Measurements from ENCODE around the gene CALCOCO1. TPM values are rescaled to one million over a fixed set of nuclear protein-coding genes. Genes with fewer than 3 reads are reported as not detected.
"Not testable (repeated sequence)": the region's sequence is repeated elsewhere in the genome, so short reads cannot be mapped to it uniquely, and the experiment has no call there.

Gene CALCOCO1
- polyA plus RNA-seq, 5 donors = 98.9 to 176 (median 141) TPM

- DNase-seq = no peak
These were observed 27.6 kb downstream of the CALCOCO1 start for GRCh38 chr12:53699678-53700025.

GRCh38 chr12:53698948-53699677, 28.1 kb downstream of the CALCOCO1 start:
- DNase-seq = no peak

GRCh38 chr12:53696655-53697331, 30.5 kb downstream of the CALCOCO1 start:
- DNase-seq = no peak

GRCh38 chr12:53696285-53696654, 31.0 kb downstream of the CALCOCO1 start:
- DNase-seq = peak; percentile 61 to 70

- peak in 1 of 2 donors; percentile 12 for DNase-seq
These were observed 31.8 kb downstream of the CALCOCO1 start for GRCh38 chr12:53695152-53696145.

GRCh38 chr12:53694756-53695151, 32.5 kb downstream of the CALCOCO1 start:
- no peak for DNase-seq

GRCh38 chr12:53688134-53688533, 39.1 kb downstream of the CALCOCO1 start:
- DNase-seq = no peak

GRCh38 chr12:53686436-53686835, 40.8 kb downstream of the CALCOCO1 start:
- no peak for DNase-seq

GRCh38 chr12:53684654-53685220, 42.5 kb downstream of the CALCOCO1 start:
- DNase-seq = no peak

- DNase-seq = no peak
These were observed 43.3 kb downstream of the CALCOCO1 start for GRCh38 chr12:53683983-53684382.

- no peak for DNase-seq
These were observed 43.8 kb downstream of the CALCOCO1 start for GRCh38 chr12:53683494-53683893.

GRCh38 chr12:53680061-53680460, 47.2 kb downstream of the CALCOCO1 start:
- DNase-seq = not testable (repeated sequence)

- DNase-seq = peak in 1 of 2 donors; percentile 23
These were observed 49.5 kb downstream of the CALCOCO1 start for GRCh38 chr12:53677800-53678148.

GRCh38 chr12:53677016-53677799, 50.0 kb downstream of the CALCOCO1 start:
- DNase-seq = peak in 1 of 2 donors; percentile 41

- DNase-seq = peak; percentile 68
These were observed 50.6 kb downstream of the CALCOCO1 start for GRCh38 chr12:53676656-53677015.

GRCh38 chr12:53675701-53676607, 51.3 kb downstream of the CALCOCO1 start, which contains the start of gene ATP5MC2:
TSS of gene ATP5MC2 (minus strand) at chr12:53676083. CDS start at chr12:53672614, 3,469 bp downstream.
- DNase-seq = peak; percentile 99

GRCh38 chr12:53674977-53675700, 52.1 kb downstream of the CALCOCO1 start:
- DNase-seq = no peak

- no peak for DNase-seq
These were observed 56.3 kb downstream of the CALCOCO1 start for GRCh38 chr12:53670971-53671370.

GRCh38 chr12:53670308-53670707, 56.9 kb downstream of the CALCOCO1 start:
- DNase-seq = no peak
